Measurements from ENCODE around the gene B9D2.
"Not testable (repeated sequence)": the region's sequence is repeated elsewhere in the genome, so short reads cannot be mapped to it uniquely, and the experiment has no call there.

The B9D2 gene

DNA sequence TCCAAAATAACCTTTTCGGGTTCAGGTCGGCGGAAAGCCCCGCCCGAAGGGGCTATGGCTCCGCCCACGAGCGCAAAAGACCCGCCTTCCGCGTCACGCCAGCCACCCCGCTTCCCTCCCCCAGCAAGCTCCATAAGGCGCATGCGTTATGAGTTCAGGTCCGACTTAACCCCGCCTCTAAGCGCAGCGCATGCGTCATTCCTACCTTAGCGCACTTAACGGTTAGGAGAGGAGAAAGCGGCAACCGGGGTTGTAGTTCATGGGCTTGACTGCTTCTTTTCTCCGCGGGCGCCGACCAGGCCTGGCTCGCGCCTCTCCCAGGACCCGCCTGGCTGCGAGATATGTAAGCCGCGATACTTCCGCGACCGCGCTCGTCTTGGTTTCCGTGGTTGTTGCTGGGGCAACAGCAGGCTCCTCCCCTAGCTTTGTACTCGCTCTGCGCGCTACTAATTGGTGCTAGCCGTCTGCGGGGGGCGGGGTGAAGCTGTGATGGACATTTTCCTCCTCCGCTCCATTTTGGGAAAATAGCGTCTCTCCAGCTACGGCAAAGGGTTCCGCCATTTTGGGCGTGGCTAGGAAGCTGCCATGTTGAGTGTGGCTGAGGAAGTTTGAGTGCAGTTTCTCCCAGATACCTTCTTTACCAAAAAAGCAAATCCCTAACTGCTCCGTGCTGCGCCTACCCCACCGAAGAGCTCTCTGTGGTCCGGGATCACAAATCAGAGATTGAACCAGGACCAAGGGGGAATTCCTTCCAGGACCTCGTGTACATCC, at the start of gene B9D2:
Gene B9D2 (minus strand): TSS at position 397 of the 771 bp plus-strand sequence. CDS start 630 bp downstream, outside the sequence.
- FAIRE-seq = no peak

GRCh38 chr19:41412953-41413352, 49.0 kb upstream of the B9D2 start:
- no peak for FAIRE-seq

DNA sequence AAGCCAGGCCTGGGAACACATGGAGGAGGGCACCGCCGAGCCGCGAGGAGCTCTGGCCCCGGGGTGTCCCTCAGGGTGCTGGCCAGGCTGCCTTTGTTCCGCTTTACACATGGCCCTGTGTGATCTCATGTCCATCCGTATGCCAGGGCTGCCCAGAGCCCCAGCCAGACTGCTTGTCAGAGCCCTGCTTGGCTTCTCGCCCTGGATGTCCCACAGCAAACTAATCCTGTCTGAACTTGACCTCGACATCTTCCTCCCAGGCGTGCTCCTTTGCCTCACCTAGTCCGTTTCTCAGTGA, 48.0 kb upstream of the B9D2 start:
- FAIRE-seq = no peak

DNA sequence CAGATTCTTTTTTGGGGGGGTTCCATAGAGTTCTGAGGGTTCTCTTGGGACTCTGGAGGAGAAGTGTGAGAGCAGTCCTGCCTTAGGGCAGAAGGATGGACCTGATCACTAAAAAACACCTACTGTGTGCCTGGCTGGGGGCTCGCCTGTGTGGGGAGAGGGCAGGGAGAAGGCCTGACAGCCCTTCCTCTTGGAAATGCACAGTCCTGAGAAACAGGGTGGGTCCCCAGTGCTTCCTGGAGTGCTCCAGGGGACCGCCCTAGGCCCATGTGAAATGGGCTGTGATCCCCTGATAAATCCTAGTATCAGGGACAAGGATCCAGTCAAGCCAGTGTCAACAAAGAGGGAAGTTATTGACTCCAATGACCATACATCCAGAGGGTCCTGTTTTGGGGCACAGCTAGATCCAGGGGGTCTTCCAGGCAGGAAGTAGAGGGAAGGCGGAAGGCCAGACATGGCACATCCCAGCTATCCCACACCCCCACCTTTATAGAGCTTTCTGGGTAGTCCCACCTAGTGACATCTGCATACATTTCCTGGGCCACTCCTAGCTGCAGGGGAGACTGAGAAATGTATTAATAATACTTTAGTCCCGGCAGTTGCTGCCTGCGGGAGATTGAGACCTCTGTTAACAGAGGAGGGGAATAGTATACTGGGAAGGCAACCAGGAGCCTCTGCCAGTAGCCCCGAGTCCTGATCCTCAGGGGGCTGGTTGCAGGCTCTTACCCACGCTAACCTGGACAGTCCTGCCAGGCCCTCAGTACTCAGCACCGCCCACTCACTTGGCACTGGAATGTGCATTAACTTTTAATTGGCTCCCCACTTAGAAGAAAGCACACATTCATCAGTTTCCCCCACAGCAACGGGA, 47.4 kb upstream of the B9D2 start:
- no peak for FAIRE-seq

- no peak for FAIRE-seq
Observed at GRCh38 chr19:41410336-41411054, 46.5 kb upstream of the B9D2 start.

DNA sequence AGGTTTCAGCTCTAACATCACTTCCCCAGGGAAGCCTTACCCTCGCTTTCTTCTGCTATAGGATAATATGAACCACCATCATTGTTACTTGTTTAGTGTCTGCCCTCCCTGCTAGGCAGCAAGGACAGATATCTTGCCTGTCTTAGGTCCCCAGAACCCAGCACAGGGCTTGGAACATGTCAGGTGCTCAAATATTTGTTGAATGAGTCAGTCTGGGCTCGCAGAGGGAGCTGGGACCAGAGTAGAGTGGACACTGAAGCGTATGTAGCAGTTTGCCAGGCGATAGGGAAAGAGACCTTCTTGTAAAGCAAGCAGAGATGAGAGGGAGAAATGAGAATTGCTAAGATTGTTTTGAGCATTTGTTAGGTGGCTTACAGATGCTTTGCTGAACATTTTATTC, 45.3 kb upstream of the B9D2 start:
- no peak for FAIRE-seq

DNA sequence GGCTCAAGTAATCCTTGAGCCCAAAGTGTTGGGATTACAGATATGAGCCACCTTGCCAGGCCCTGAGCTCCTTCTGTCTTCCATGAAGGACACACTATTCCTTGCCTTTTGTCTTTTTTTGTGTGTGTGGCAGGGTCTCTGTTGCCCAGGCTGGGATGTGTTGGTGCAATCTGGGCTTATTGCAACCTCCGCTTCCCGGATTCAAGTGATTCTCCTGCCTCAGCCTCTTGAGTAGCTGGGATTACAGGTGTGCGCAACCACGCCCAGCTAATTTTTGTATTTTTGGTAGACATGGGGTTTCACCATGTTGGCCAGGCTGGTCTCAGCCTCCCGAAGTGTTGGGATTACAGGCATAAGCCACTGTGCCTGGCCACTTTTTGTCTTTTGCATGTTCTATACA, 44.9 kb upstream of the B9D2 start:
- not testable (repeated sequence) for FAIRE-seq

DNA sequence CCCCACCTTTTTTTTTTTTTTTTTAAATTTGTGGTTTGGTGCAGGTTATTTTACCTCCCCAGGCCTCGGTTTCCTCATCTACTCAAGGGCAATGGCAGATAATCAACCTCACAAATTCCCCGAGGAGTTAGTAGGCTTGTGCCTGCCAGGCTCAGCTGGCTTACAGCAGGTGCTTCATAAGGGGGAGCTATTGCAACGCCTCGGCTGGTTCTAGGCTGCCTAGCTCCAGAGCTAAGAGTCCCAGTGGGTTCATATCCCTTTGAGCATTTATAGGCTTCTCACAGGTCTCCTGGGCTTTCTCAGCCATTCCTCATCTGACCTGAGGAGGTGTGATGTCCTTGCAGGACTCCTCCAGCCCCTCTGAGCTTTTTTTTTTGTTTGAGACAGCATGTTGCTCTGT, 44.3 kb upstream of the B9D2 start:
- no peak for FAIRE-seq

DNA sequence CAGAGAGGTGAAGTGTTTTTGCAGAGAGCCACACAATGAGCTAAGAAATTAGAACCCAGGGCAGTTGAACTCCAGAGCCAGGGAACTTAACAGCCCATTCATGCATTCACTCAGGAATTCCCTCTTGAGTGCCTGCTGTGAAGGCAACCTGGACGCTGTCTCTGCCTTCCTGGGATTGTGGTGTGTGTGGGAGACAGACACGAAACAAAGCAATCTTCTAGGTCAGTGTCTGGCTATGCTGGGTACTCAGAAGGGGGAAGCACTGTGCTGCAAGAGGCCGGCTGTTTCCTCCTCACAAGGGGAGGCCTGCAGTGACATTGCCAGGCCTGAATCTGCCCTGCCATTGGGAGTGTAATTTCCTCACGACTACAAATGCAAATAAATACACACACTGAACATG, 43.3 kb upstream of the B9D2 start:
- FAIRE-seq = no peak

DNA sequence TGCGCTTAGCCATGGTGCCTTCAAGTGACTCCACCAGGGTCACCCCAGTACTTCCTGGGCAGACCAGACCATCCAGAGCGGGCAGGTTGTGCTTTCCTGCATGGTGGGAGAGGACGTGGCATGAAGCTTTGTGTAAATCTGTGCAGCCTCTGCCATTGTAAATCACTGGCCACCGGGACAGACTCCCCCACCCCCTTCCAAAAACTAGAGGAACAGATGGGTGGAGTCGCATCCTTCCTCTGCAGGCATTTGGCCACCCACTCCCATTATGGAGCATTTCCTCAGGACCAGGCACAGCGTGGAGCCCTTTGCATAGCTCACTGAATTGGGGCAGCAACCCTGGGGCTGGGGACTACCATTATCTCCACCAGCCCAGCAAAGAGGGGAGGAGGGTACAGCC, 41.8 kb upstream of the B9D2 start:
- FAIRE-seq = no peak

DNA sequence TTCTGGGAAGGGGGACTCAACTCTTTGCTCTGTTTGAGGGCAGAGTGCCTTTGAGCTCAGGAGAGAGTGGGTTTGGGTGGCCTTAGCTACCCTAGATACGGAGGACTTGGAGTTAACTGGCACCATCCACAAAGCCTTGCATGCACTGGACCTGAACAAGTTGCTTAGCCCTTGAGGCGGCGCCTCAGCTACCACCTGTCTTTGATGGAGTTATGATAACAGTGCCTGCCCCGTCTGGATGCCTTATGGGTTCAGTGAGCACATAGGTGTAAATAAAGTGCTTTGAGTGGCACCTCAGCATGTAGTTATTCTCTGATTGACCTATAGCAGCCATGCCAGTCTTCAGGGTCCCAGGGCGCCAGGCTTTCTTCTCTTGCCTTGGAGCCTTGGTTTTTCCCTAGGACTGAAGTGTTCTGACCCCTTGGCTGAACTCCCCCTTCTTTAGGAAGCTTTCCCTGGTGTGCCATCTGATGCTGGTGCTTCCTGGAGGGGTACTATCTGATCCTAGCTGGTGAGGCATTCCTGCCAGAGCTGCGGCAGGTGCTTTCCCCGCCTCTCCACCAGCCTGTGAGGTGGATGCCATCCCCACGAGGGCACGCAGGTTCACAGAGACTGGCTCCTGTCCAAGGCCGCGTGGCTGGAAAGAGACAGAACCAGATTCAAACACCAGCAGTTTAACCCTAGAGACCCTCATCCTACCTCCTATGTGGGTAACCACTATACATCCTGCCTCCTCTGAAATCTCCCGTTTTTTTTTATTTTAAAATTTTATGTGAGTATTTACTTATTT, 39.4 kb upstream of the B9D2 start:
- no peak for FAIRE-seq

GRCh38 chr19:41402010-41402409, 38.1 kb upstream of the B9D2 start:
- no peak for FAIRE-seq

DNA sequence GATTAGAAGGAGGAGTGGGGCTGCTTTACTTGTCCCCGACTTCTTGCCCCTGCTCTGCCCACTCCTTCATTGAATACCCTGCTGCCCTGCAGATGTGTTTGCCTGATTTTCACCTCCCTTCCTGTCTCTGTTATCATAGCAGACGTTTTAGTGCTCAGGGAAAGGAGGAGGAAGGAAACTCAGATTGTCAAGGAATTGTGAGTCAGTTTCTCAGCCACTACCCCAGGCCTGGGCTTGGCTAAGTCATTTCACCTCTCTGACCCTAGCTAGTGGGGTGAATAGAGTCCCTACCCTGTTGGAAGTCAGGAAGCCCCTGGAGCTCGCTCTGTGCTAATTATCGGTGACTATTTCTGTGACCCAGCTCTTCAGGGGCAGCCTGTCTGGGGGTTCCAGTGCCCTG, 37.5 kb upstream of the B9D2 start:
- no peak for FAIRE-seq

DNA sequence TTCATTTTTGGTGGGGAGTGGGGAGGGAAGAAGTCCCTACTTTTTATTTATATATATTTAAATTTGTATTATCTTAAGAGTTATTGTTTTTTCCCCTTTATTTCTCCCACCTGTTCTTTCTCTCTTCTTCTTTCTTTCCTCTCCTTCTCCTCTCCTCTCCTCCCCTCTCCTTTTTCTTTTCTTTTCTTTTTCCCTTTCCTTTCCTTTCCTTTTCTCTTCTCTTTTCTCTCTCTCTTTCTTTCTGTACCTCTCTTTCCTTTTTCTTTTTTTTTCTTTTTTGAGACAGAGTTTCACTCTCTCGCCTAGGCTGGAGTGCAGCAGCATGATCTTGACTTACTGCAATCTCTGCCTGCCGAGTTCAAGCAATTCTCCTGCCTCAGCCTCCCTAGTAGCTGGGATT, 35.6 kb upstream of the B9D2 start:
- FAIRE-seq = no peak

DNA sequence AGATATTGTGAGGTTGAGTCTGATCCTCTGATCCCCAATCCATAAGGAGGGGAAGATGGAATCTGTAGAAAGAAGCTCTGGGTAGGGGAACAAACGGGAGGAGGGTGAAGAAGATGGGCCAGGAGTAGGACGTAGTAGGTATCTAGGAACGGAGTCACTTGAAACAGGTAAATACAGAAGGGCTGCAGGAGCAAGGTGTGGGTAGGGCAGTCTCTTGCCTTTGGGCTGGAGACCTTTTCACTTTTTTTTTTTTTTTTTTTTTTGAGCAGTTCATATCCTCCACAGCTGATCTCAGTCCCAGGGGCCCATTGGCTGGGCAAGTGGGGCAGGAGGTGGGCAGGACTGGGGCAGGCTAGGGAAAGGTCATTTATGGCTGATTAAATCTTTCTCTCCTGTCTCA, 35.1 kb upstream of the B9D2 start:
- FAIRE-seq = no peak

- no peak for FAIRE-seq
Observed at GRCh38 chr19:41398598-41398997, 34.6 kb upstream of the B9D2 start.

DNA sequence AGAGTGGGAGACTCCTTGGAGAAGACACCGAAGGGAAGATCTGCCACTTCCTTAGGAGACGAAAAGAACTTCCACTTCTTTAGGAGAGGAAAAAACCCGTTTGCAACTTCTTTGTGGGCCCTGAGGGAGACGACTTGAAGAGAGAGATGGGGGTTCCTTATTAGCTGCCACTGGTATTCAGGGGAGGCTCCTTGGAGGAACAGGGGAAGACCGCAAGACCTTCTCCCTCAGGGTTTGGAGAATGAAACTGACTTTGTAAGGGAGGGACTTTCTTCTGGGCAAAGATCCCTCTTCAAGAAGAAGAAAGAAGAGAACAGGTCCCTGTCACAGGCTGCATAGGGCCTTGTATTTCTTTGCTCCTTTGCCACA, 34.1 kb upstream of the B9D2 start:
- FAIRE-seq = no peak

DNA sequence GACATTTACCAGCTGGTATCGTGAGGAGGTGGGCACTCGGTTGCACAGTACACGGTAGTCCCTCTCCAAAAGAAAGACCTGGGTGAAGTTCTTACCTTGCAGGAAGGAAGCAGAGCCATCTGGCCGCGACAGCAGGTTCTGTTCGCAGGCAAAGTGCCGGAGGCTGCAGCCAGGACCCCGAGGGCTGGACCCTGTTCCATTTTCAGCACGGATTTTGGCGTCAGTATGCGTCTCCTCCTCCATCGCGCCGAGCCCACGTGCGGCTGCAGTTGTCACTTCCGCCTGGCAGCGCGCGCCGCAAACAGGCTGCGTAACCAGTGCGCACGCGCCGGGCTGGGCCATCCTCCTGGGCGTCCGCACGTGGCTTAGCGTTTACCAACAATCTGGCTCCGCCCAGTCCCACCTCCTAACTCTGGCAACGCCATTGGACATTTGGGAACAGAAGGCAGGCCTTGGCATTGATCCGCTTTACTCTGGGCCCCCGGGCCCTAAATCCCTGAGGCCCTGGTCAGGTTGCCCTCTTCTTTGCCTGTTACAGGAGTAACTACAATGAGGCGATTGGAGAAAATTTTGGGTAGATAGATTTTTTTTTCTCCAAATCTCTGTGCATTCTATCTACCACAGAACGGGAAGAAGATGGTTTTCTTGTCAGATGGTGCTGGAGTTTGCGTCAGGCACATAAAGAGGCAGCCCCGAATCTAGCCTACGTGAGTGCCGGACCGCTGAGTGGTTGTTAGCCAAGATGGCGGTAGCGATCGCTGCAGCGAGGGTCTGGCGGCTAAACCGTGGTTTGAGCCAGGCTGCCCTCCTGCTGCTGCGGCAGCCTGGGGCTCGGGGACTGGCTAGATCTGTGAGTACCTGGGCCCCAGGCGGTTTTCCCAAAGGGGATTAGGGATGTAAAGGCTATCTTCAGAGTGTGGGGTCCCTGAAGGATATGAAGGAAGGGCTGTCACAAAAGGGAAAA, 33.4 kb upstream of the B9D2 start, which contains the start of the genes BCKDHA and EXOSC5:
Gene BCKDHA (plus strand): TSS at position 733 of the 964 bp plus-strand sequence. CDS start 10 bp downstream, at position 743.
Gene EXOSC5 (minus strand): TSS at position 274 of the 964 bp plus-strand sequence. CDS start 31 bp downstream, at position 243.
- peak; percentile 74 for FAIRE-seq

- no peak for FAIRE-seq
Observed at GRCh38 chr19:41395355-41395754, 31.4 kb upstream of the B9D2 start.

GRCh38 chr19:41392775-41393174, 28.8 kb upstream of the B9D2 start:
- FAIRE-seq = no peak

GRCh38 chr19:41391618-41392017, 27.7 kb upstream of the B9D2 start:
- no peak for FAIRE-seq
